Thyroid gland (tissue), 4 donors: Measurements from ENCODE around the gene ACLY.

Source experiments
- POLR2A ChIP-seq, 2 donors: fragments of 450-650 bp; IDR thresholded peaks; one replicate each; pipeline ENCODE4 v1.6.1; 2017; ENCODE audit warnings: antibody characterized with exemption in 2 of 2, mild to moderate bottlenecking in 2 of 2, moderate library complexity in 1 of 2
- TF ChIP-seq, protein P1 (sequence below), 6 experiments: fragments of 200-600 bp in 3 of 6; fragments of 450-650 bp in 3 of 6; sonication (generic) in 3 of 6; IDR thresholded peaks; one replicate each; pipeline ENCODE4 v1.5.1; 2016 to 2019; ENCODE audit warnings: antibody characterized with exemption in 6 of 6, mild to moderate bottlenecking in 2 of 6, inconsistent platforms in 1 of 6, moderate library complexity in 1 of 6

DNA sequence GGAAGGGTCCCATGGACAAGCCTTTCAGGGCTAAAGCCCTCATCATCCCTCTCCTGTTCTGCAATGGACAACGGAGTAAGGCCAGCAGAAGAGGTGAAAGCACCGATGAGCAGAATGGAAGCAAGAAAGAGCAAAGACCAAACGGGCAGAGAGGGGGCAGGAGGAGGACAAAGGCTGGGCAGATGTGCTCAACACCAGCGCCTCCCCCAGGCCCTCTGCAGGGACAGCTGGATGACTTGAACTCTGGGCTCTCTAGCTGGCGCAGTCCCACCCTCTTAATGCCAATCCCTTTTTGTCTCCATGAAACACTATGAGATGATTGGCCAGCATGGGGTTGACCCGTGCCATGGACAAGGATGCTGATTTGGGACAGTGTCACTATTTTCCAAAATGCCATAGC, 22.0 kb downstream of the ACLY start:
- no peak for TF ChIP-seq POLR2A (IDR thresholded peaks at IDR 0.05)
- TF ChIP-seq, protein P1, sequence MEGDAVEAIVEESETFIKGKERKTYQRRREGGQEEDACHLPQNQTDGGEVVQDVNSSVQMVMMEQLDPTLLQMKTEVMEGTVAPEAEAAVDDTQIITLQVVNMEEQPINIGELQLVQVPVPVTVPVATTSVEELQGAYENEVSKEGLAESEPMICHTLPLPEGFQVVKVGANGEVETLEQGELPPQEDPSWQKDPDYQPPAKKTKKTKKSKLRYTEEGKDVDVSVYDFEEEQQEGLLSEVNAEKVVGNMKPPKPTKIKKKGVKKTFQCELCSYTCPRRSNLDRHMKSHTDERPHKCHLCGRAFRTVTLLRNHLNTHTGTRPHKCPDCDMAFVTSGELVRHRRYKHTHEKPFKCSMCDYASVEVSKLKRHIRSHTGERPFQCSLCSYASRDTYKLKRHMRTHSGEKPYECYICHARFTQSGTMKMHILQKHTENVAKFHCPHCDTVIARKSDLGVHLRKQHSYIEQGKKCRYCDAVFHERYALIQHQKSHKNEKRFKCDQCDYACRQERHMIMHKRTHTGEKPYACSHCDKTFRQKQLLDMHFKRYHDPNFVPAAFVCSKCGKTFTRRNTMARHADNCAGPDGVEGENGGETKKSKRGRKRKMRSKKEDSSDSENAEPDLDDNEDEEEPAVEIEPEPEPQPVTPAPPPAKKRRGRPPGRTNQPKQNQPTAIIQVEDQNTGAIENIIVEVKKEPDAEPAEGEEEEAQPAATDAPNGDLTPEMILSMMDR (IDR thresholded peaks at IDR 0.05), result no peak
